ENCODE data around the gene INSYN2A.

Gene INSYN2A

GRCh38 chr10:127195041-127195506 lies 1.3 kb downstream of the INSYN2A start:
- DNase-seq = no peak

- no peak for DNase-seq
These were observed 1.8 kb downstream of the INSYN2A start for GRCh38 chr10:127194599-127194998.

- DNase-seq = no peak
These were observed 2.3 kb downstream of the INSYN2A start for GRCh38 chr10:127194111-127194510.

GRCh38 chr10:127193125-127193524 lies 3.3 kb downstream of the INSYN2A start:
- no peak for DNase-seq

- peak; percentile 9 for DNase-seq
These were observed 6.0 kb downstream of the INSYN2A start for GRCh38 chr10:127190427-127190826.

GRCh38 chr10:127189226-127189625 lies 7.2 kb downstream of the INSYN2A start:
- DNase-seq = no peak

- DNase-seq = no peak
These were observed 9.6 kb downstream of the INSYN2A start for GRCh38 chr10:127186813-127187212.

- DNase-seq = no peak
These were observed 11.8 kb downstream of the INSYN2A start for GRCh38 chr10:127184582-127184981.

- no peak for DNase-seq
These were observed 14.2 kb downstream of the INSYN2A start for GRCh38 chr10:127182161-127182560.

- DNase-seq = no peak
These were observed 16.7 kb downstream of the INSYN2A start for GRCh38 chr10:127179612-127180250.

- DNase-seq = no peak
These were observed 19.7 kb downstream of the INSYN2A start for GRCh38 chr10:127176649-127177048.

- DNase-seq = no peak
These were observed 20.9 kb downstream of the INSYN2A start for GRCh38 chr10:127175357-127176110.

GRCh38 chr10:127174866-127175265 lies 21.5 kb downstream of the INSYN2A start:
- no peak for DNase-seq

- no peak for DNase-seq
These were observed 28.1 kb downstream of the INSYN2A start for GRCh38 chr10:127168261-127168660.

GRCh38 chr10:127162841-127163240 lies 33.5 kb downstream of the INSYN2A start:
- DNase-seq = no peak

GRCh38 chr10:127161482-127161881 lies 34.9 kb downstream of the INSYN2A start:
- no peak for DNase-seq

- no peak for DNase-seq
These were observed 36.6 kb downstream of the INSYN2A start for GRCh38 chr10:127159648-127160245.

- DNase-seq = no peak
These were observed 37.7 kb downstream of the INSYN2A start for GRCh38 chr10:127158662-127159061.

- DNase-seq = no peak
These were observed 38.7 kb downstream of the INSYN2A start for GRCh38 chr10:127157506-127158200.

GRCh38 chr10:127157089-127157488 lies 39.3 kb downstream of the INSYN2A start:
- DNase-seq = peak; percentile 4

- DNase-seq = no peak
These were observed 41.4 kb downstream of the INSYN2A start for GRCh38 chr10:127154831-127155620.

GRCh38 chr10:127153181-127153580 lies 43.2 kb downstream of the INSYN2A start:
- no peak for DNase-seq
